HG02763 (cell line): ENCODE measurements around the gene GHR.

Experiments used
- ATAC-seq: cut with Tn5 transposase; IDR thresholded peaks from one replicate; pipeline ENCODE4 v1.9.1; 2021; ENCODE audit warnings: mild to moderate bottlenecking, moderate library complexity; ENCODE audit not compliant: unreplicated experiment

The GHR gene

GRCh38 chr5:42461507-42461906 lies 38.3 kb downstream of the GHR start:
- no peak for ATAC-seq

GRCh38 chr5:42462083-42462482 lies 38.8 kb downstream of the GHR start:
- no peak for ATAC-seq

- ATAC-seq = no peak
Observed at GRCh38 chr5:42467572-42467971, 44.3 kb downstream of the GHR start.

- ATAC-seq = no peak
Observed at GRCh38 chr5:42467981-42468524, 44.8 kb downstream of the GHR start.

GRCh38 chr5:42483472-42484154 lies 60.4 kb downstream of the GHR start:
- ATAC-seq = peak; percentile 88

- ATAC-seq = no peak
Observed at GRCh38 chr5:42487077-42487476, 63.8 kb downstream of the GHR start.

GRCh38 chr5:42487821-42488220 lies 64.6 kb downstream of the GHR start:
- ATAC-seq = no peak

GRCh38 chr5:42490831-42491230 lies 67.6 kb downstream of the GHR start:
- ATAC-seq = no peak

GRCh38 chr5:42491699-42492098 lies 68.5 kb downstream of the GHR start:
- no peak for ATAC-seq

GRCh38 chr5:42492974-42493373 lies 69.7 kb downstream of the GHR start:
- ATAC-seq = no peak

GRCh38 chr5:42494414-42494813 lies 71.2 kb downstream of the GHR start:
- ATAC-seq = no peak

GRCh38 chr5:42495914-42496313 lies 72.7 kb downstream of the GHR start:
- no peak for ATAC-seq

- ATAC-seq = no peak
Observed at GRCh38 chr5:42496397-42497156, 73.3 kb downstream of the GHR start.

- ATAC-seq = no peak
Observed at GRCh38 chr5:42498000-42498399, 74.8 kb downstream of the GHR start.

GRCh38 chr5:42499016-42499415 lies 75.8 kb downstream of the GHR start:
- no peak for ATAC-seq

GRCh38 chr5:42500003-42500599 lies 76.9 kb downstream of the GHR start:
- no peak for ATAC-seq

- ATAC-seq = no peak
Observed at GRCh38 chr5:42502613-42503470, 79.6 kb downstream of the GHR start.

- no peak for ATAC-seq
Observed at GRCh38 chr5:42506662-42507061, 83.4 kb downstream of the GHR start.

- no peak for ATAC-seq
Observed at GRCh38 chr5:42507451-42508097, 84.3 kb downstream of the GHR start.

- ATAC-seq = no peak
Observed at GRCh38 chr5:42513246-42513645, 90.0 kb downstream of the GHR start.
